ENCODE data around the gene DET1. TPM values are rescaled to one million over a fixed set of nuclear protein-coding genes. Genes with fewer than 3 reads are reported as not detected.
"Not testable (repeated sequence)": the region's sequence is repeated elsewhere in the genome, so short reads cannot be mapped to it uniquely, and the experiment has no call there.

DET1 gene
- total RNA-seq, 1 experiment from 2014 or later = 6.6 TPM

DNA sequence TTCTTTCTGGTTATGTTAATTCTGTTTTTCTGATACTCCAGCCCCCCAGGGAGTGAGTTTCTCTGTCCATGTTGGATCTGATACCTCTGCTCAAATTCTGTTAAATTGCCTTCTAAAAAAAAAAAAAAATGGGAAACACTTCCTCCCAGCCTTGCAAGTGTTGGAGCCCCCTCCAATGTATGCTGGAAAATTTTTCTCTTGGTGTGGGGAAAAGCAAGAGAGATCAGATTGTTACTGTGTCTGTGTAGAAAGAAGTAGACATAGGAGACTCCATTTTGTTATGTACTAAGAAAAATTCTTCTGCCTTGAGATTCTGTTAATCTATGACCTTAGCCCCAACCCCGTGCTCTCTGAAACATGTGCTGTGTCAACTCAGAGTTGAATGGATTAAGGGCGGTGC, 6.1 kb downstream of the DET1 start:
- H4K91ac ChIP-seq (ENCODE audit: insufficient read length, low read depth, low read length); H2AK5ac ChIP-seq (ENCODE audit: insufficient read length, low read length); H2BK120ac ChIP-seq (ENCODE audit: low read depth, low read length, poor library complexity, severe bottlenecking); H3K14ac ChIP-seq (ENCODE audit: insufficient read depth, low read length); H2BK20ac ChIP-seq (ENCODE audit: low read depth, low read length, poor library complexity, severe bottlenecking); H3K4me1 ChIP-seq (ENCODE audit: insufficient read depth, low read length); H3K4me2 ChIP-seq (ENCODE audit: insufficient read depth, insufficient read length, low read length); H2BK15ac ChIP-seq (ENCODE audit: low read depth, low read length); H4K5ac ChIP-seq (ENCODE audit: insufficient read length, low read depth, low read length); DNase-seq; H3K27me3 Mint-ChIP-seq (ENCODE audit: low read depth); H3K18ac ChIP-seq (ENCODE audit: insufficient read length, low read depth, low read length); H2AFZ ChIP-seq (ENCODE audit: low read length); H3K9ac ChIP-seq (ENCODE audit: extremely low read depth, insufficient read length, low read length); H3K79me2 ChIP-seq (ENCODE audit: insufficient read depth, low read length); H3K36me3 Mint-ChIP-seq (ENCODE audit: insufficient read depth in 1 of 3, low read depth in 3 of 3); H3K9me3 ChIP-seq (ENCODE audit: control insufficient read depth, low read depth, low read length); H3K27me3 ChIP-seq (ENCODE audit: insufficient read depth, low read length); H3K27ac ChIP-seq (ENCODE audit: insufficient read length, low read depth, low read length); H3T11ph ChIP-seq (ENCODE audit: low read length); H3K23ac ChIP-seq (ENCODE audit: insufficient read length, low read depth, low read length); H3K9me3 Mint-ChIP-seq; H3K56ac ChIP-seq (ENCODE audit: insufficient read length, low read depth, low read length); H4K20me1 ChIP-seq (ENCODE audit: control insufficient read depth, insufficient read depth, insufficient read length); H3K4ac ChIP-seq (ENCODE audit: low read depth, low read length); H4K8ac ChIP-seq (replicated peaks; ENCODE audit: insufficient read length, low read depth, low read length); H2BK5ac ChIP-seq (ENCODE audit: insufficient read length, low read length); H3K23me2 ChIP-seq (ENCODE audit: insufficient read length, low read depth, low read length, poor library complexity, severe bottlenecking); H3K79me1 ChIP-seq (ENCODE audit: insufficient read depth, low read depth, low read length, poor library complexity, severe bottlenecking); H2BK12ac ChIP-seq (ENCODE audit: insufficient read length, low read depth, low read length): not testable (repeated sequence)
- peak overlapping the region in 2 of 3 experiments; percentile 88 to 96; a peak in 5 of 7 replicates for H3K27ac Mint-ChIP-seq
- WGBS (ENCODE audit: extremely low coverage, insufficient read length, low lambda C conversion rate) = no CpG with 5 or more reads among the region's 2 CpGs
- peaks cover 43 to 56% of the 10 kb centered on the region in 2 experiments for H3K4me1 Mint-ChIP-seq
- peak overlapping the region in 1 of 2 experiments; percentile 31; a peak in 2 of 5 replicates for H3K4me3 Mint-ChIP-seq

Data from H9 (cell line).